K562 (cell line): Measurements from ENCODE around the gene MED13L. TPM values are rescaled to one million over a fixed set of nuclear protein-coding genes. Genes with fewer than 3 reads are reported as not detected.

Experiments used
- OTX1 ChIP-seq: fragments of 450-650 bp; formaldehyde crosslinking; IDR thresholded peaks from 2 replicates; pipeline ENCODE4 v1.4.0; 2022; ENCODE audit warnings: mild to moderate bottlenecking
- RAD21 ChIP-seq, 2 experiments: fragments of 250-450 bp in 1 of 2; fragments of 450-650 bp in 1 of 2; sonication (Bioruptor Pico) in 1 of 2; formaldehyde crosslinking in 1 of 2; IDR thresholded peaks in 1 of 2; conservative IDR thresholded peaks in 1 of 2; 2 replicates each; pipeline versions ENCODE4 v1.4.0 to v1.8.0; 2020 to 2022; ENCODE audit warnings: mild to moderate bottlenecking in 2 of 2, moderate library complexity in 1 of 2
- RCOR1 ChIP-seq, 2 experiments: IDR thresholded peaks; 2 replicates each; pipeline ENCODE4 v1.6.1; 2012; ENCODE audit warnings: low read depth in 2 of 2, low read length in 2 of 2, borderline replicate concordance in 1 of 2, improper control_type of control experiment in 1 of 2
- ZNF77 ChIP-seq: fragments of 250-450 bp; sonication (Bioruptor Pico); IDR thresholded peaks from 2 replicates; pipeline ENCODE4 v1.5.0; 2020
- polyA plus RNA-seq, 8 experiments: library from polyadenylated mRNA; depleted of rRNA in 4 of 8; stranded (reverse) in 5 of 8; unstranded in 3 of 8; fragments of >200 nt; fragmentation: Nextera tagmentation in 2 of 8; fragmentation: Illumina TruSeq in 1 of 8; extraction: Ambion mirVana in 2 of 8; extraction: Trizol in 1 of 8; gene quantifications; 2 replicates each; pipeline versions ENCODE4 v1.2.1 to v1.2.3, GENCODE V29; 2011 to 2014; ENCODE audit warnings: inconsistent platforms in 1 of 8, missing spikeins in 1 of 8
- total RNA-seq, 7 experiments: library from RNA; depleted of rRNA in 6 of 7; stranded (reverse); fragments of >200 nt in 6 of 7; fragmentation: Illumina TruSeq in 2 of 7; extraction: Trizol in 2 of 7; gene quantifications; 2 replicates each; pipeline versions ENCODE4 v1.2.1 to v1.2.3, GENCODE V29; 2011 to 2021; ENCODE audit warnings: low replicate concordance in 1 of 7
- TF ChIP-seq, protein P1 (sequence below), 2 experiments: IDR thresholded peaks; 2 replicates each; pipeline ENCODE4 v1.6.1; 2012; ENCODE audit warnings: improper control_type of control experiment in 2 of 2, low read depth in 2 of 2, low read length in 2 of 2, borderline replicate concordance in 1 of 2
- TF ChIP-seq, protein P2 (sequence below): fragments of 450-650 bp; formaldehyde crosslinking; IDR thresholded peaks from 2 replicates; pipeline ENCODE4 v1.4.0; 2022; ENCODE audit warnings: missing genetic modification characterization
- TF ChIP-seq, protein P3 (sequence below): fragments of 450-650 bp; formaldehyde crosslinking; IDR thresholded peaks from 2 replicates; pipeline ENCODE4 v1.4.0; 2022; ENCODE audit warnings: mild to moderate bottlenecking, moderate library complexity
- TF ChIP-seq, protein P4 (sequence below): fragments of 250-450 bp; sonication (Bioruptor Pico); IDR thresholded peaks from 2 replicates; pipeline ENCODE4 v1.8.0; 2021; ENCODE audit warnings: mild to moderate bottlenecking, moderate library complexity
- TF ChIP-seq, protein P5 (sequence below): sonication (generic); IDR thresholded peaks from 2 replicates; pipeline ENCODE4 v1.6.1; 2016

MED13L gene
- total and polyA plus RNA-seq, 9 of the 15 experiments (the other 6 are each of a cell fraction or from before 2014, with no cell fraction given), result 13.4 to 90.3 (median 36.9) TPM

- TF ChIP-seq, protein P1, sequence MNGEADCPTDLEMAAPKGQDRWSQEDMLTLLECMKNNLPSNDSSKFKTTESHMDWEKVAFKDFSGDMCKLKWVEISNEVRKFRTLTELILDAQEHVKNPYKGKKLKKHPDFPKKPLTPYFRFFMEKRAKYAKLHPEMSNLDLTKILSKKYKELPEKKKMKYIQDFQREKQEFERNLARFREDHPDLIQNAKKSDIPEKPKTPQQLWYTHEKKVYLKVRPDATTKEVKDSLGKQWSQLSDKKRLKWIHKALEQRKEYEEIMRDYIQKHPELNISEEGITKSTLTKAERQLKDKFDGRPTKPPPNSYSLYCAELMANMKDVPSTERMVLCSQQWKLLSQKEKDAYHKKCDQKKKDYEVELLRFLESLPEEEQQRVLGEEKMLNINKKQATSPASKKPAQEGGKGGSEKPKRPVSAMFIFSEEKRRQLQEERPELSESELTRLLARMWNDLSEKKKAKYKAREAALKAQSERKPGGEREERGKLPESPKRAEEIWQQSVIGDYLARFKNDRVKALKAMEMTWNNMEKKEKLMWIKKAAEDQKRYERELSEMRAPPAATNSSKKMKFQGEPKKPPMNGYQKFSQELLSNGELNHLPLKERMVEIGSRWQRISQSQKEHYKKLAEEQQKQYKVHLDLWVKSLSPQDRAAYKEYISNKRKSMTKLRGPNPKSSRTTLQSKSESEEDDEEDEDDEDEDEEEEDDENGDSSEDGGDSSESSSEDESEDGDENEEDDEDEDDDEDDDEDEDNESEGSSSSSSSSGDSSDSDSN (IDR thresholded peaks at IDR 0.05; ENCODE audit: borderline replicate concordance in 1 of 2, low read depth in 2 of 2, low read length in 2 of 2), result no peak
- TF ChIP-seq, protein P2, sequence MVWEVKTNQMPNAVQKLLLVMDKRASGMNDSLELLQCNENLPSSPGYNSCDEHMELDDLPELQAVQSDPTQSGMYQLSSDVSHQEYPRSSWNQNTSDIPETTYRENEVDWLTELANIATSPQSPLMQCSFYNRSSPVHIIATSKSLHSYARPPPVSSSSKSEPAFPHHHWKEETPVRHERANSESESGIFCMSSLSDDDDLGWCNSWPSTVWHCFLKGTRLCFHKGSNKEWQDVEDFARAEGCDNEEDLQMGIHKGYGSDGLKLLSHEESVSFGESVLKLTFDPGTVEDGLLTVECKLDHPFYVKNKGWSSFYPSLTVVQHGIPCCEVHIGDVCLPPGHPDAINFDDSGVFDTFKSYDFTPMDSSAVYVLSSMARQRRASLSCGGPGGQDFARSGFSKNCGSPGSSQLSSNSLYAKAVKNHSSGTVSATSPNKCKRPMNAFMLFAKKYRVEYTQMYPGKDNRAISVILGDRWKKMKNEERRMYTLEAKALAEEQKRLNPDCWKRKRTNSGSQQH (CRISPR knock-in tag), result no peak
- TF ChIP-seq OTX1 (CRISPR knock-in tag), result no peak
- TF ChIP-seq, protein P3, sequence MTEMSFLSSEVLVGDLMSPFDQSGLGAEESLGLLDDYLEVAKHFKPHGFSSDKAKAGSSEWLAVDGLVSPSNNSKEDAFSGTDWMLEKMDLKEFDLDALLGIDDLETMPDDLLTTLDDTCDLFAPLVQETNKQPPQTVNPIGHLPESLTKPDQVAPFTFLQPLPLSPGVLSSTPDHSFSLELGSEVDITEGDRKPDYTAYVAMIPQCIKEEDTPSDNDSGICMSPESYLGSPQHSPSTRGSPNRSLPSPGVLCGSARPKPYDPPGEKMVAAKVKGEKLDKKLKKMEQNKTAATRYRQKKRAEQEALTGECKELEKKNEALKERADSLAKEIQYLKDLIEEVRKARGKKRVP, result no peak
- TF ChIP-seq, protein P4, sequence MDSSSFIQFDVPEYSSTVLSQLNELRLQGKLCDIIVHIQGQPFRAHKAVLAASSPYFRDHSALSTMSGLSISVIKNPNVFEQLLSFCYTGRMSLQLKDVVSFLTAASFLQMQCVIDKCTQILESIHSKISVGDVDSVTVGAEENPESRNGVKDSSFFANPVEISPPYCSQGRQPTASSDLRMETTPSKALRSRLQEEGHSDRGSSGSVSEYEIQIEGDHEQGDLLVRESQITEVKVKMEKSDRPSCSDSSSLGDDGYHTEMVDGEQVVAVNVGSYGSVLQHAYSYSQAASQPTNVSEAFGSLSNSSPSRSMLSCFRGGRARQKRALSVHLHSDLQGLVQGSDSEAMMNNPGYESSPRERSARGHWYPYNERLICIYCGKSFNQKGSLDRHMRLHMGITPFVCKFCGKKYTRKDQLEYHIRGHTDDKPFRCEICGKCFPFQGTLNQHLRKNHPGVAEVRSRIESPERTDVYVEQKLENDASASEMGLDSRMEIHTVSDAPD (CRISPR knock-in tag), result no peak
- TF ChIP-seq RCOR1 (IDR thresholded peaks at IDR 0.05; ENCODE audit: borderline replicate concordance in 1 of 2, low read depth in 2 of 2, low read length in 2 of 2), result no peak
- TF ChIP-seq, protein P5, sequence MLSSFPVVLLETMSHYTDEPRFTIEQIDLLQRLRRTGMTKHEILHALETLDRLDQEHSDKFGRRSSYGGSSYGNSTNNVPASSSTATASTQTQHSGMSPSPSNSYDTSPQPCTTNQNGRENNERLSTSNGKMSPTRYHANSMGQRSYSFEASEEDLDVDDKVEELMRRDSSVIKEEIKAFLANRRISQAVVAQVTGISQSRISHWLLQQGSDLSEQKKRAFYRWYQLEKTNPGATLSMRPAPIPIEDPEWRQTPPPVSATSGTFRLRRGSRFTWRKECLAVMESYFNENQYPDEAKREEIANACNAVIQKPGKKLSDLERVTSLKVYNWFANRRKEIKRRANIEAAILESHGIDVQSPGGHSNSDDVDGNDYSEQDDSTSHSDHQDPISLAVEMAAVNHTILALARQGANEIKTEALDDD, result 0 out of 2 replicates have a peak, but pooled peaks have one; percentile 7
- TF ChIP-seq ZNF77 (CRISPR knock-in tag), result no peak
- TF ChIP-seq RAD21 (CRISPR knock-in tag; conservative IDR thresholded peaks at IDR 0.05 in 1 of 2, IDR thresholded peaks at IDR 0.05 in 1 of 2), result peak; percentile 25 to 59; a peak in 3 of 4 replicates
These were observed 136.2 kb downstream of the MED13L start (continued) for GRCh38 chr12:116141110-116141832.
